AG04449 (cell line): ENCODE measurements around the gene DUSP14.

ENCODE experiments used
- CTCF ChIA-PET: fragments of 350-600 bp; formaldehyde crosslinking; extraction: SDS; loops from one replicate; lab custom pipeline; 2021; ENCODE audit warnings: antibody characterized with exemption; lab: Yijun Ruan, JAX
- POLR2A ChIA-PET: fragments of 400-600, 350-600 bp; formaldehyde crosslinking; extraction: SDS; loops from one replicate; lab custom pipeline; 2020; ENCODE audit warnings: antibody characterized with exemption, inconsistent platforms; lab: Yijun Ruan, JAX
- DNase-seq: peaks from one replicate; pipeline ENCODE4 v3.0.0-alpha.2; 2010; ENCODE audit warnings: low read depth, low spot score
- H3K4me3 ChIP-seq: 2 replicates; pipeline ENCODE4 v1.5.1; 2011; ENCODE audit warnings: low read depth, mild to moderate bottlenecking, control low read depth, low read length
- TF ChIP-seq, protein P1 (sequence below): IDR thresholded peaks from one replicate; pipeline ENCODE4 v1.5.1; 2011; ENCODE audit warnings: mild to moderate bottlenecking, moderate library complexity, low read length, control low read depth, inconsistent platforms; ENCODE audit not compliant: insufficient read depth; ENCODE audit errors: missing control alignments

DUSP14 gene

DNA sequence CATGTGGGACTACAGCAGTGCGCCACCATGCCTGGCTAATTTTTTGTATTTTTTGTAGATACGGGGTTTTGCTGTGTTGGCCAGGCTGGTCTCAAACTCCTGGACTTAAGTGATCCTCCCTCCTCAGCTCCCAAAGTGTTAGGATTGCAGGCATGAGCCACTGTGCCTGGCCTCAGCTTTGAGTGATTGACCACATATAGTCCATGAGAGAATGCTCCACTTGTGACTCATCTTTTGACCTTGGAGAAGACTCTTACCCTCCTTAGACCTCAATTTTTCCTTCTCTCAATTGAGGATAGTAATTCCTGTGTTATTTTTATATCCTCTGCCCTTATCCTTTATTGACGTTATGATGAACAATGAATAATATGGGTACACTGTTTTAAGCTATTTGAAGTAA is 30.9 kb upstream of the DUSP14 start:
- TF ChIP-seq, protein P1, sequence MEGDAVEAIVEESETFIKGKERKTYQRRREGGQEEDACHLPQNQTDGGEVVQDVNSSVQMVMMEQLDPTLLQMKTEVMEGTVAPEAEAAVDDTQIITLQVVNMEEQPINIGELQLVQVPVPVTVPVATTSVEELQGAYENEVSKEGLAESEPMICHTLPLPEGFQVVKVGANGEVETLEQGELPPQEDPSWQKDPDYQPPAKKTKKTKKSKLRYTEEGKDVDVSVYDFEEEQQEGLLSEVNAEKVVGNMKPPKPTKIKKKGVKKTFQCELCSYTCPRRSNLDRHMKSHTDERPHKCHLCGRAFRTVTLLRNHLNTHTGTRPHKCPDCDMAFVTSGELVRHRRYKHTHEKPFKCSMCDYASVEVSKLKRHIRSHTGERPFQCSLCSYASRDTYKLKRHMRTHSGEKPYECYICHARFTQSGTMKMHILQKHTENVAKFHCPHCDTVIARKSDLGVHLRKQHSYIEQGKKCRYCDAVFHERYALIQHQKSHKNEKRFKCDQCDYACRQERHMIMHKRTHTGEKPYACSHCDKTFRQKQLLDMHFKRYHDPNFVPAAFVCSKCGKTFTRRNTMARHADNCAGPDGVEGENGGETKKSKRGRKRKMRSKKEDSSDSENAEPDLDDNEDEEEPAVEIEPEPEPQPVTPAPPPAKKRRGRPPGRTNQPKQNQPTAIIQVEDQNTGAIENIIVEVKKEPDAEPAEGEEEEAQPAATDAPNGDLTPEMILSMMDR: no peak
- POLR2A ChIA-PET: interaction anchor here (0.6 kb wide), 1 partner anchor 71 kb away, joined by 3 read pairs; no protein-coding TSS in a partner anchor
- no peak overlapping the region for H3K4me3 ChIP-seq
- CTCF ChIA-PET: interaction anchor here (1.0 to 1.3 kb wide), 2 partner anchors 17 to 61 kb away, joined by 3 read pairs; no protein-coding TSS in a partner anchor
- no peak for DNase-seq

DNA sequence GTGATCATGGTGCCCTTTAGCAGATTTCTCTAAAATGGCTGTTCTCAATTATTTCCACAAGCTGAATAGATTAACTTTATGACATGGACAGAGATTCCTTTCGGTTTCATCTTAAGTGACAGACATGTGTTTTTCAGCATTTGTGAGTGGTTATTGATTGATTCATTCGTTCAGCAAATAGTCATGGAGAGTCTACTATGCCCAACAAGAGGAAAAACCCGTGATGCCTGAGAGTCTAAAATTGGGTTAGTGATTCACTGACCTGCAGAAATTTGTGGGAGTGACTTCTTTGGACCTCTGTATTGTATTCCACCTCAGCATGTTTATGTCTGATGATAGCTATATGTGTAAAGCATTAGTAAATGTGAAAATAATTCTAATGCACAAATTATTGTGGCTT is 28.0 kb upstream of the DUSP14 start:
- no peak overlapping the region for H3K4me3 ChIP-seq
- POLR2A ChIA-PET: no interaction called here
- TF ChIP-seq, protein P1: no peak
- DNase-seq: no peak
- CTCF ChIA-PET: interaction anchor here (1.0 to 2.3 kb wide), 3 partner anchors 15 to 88 kb away, joined by 4 to 6 read pairs (median 4); no protein-coding TSS in a partner anchor

DNA sequence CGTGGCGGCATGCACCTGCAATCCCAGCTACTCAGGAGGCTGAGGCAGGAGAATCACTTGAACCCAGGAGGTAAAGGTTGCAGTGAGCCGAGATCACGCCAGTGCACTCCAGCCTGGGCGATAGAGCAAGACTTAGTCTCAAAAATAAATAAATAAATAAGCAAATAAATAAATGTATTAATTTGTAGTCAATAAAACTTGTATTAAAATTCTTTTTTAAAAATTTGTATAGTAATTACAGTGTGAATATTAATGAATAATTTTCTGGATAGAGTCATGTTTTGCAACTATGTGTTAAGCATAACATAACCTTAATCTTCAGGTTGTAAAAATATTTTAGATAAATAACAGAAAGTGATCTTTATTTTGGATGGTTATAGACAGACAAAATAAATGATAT is 27.2 kb upstream of the DUSP14 start:
- DNase-seq: no peak
- TF ChIP-seq, protein P1: no peak
- CTCF ChIA-PET: interaction anchor here (2.3 kb wide), 1 partner anchor 89 kb away, joined by 6 read pairs; no protein-coding TSS in a partner anchor
- no peak overlapping the region for H3K4me3 ChIP-seq
- POLR2A ChIA-PET: no interaction called here

DNA sequence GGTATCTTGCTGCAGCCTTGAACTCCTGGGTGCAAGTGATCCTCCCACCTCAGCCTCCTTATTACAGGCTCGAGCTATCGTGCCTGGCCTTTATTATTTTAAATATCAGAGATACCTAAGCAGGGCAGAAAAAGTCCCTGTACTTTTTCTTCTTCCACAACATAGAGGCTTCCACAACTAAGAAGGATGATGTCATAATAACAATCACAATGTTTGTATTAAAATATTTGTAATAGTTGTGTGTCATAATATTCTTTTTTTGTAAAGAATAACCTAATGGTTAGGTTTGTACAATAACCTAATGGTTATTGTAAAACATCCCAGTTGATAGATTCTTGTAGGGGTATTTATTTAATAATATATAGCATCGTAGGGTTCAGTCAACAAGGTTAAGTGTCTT is 26.7 kb upstream of the DUSP14 start:
- no peak overlapping the region for H3K4me3 ChIP-seq
- TF ChIP-seq, protein P1: no peak
- ChIA-PET CTCF (interaction anchor here (2.3 kb wide), 1 partner anchor 89 kb away, joined by 6 read pairs; no protein-coding TSS in a partner anchor), POLR2A (no interaction called here)
- DNase-seq: no peak

DNA sequence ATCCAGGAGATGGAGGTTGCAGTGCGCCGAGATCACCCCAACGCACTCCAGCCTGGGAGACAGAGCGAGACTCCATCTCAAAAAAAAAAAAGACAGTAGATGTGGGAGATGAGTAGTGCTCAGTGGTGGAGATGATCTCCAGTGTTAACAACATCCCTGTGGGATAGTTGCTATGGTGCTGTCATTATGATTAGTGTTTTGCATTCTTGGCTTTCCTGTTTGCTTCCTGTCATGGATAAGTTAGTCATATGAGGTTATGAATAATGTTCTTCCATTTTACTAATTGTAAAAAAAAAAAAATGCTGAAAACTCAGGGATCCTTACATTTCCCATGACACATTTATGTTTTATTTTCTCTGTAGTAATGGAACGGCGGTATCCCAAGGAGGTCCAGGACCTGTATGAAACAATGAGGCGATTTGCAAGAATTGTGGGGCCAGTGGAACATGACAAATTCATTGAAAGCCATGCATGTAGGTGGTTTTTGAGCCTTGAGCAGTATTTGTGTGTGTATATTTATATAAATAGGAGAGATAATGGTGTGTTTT is 24.5 kb upstream of the DUSP14 start:
- H3K4me3 ChIP-seq: no peak overlapping the region
- no peak for DNase-seq
- CTCF ChIA-PET: no interaction called here
- TF ChIP-seq, protein P1: no peak
- POLR2A ChIA-PET: no interaction called here

DNA sequence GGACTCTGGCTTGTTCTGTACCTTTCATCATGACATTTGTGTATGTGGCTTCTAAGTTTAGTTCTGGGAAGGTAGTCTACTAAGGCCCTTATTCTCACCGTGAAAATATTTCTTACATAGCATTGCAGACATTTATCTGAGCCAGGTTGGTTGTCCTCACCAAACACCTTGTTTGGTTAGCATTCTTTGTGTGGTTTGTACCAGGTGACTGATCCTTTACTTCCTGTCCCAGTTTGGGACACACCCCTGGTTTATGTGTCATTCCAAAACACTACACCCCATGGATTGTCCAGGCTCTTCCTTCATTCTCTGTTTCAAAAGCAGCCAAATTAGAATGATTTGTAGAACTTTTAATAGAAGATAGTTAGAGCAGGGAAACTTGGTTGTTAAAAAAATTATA is 23.2 kb upstream of the DUSP14 start:
- ChIA-PET CTCF (interaction anchor here (1.9 kb wide), 1 partner anchor 93 kb away, joined by 4 read pairs; no protein-coding TSS in a partner anchor), POLR2A (no interaction called here)
- H3K4me3 ChIP-seq: no peak overlapping the region
- TF ChIP-seq, protein P1: no peak
- no peak for DNase-seq
